Naive thymus-derived CD4-positive, alpha-beta T cell (primary cell): ENCODE measurements around the gene FRG2C. TPM values are rescaled to one million over a fixed set of nuclear protein-coding genes. Genes with fewer than 3 reads are reported as not detected.
"Not testable (repeated sequence)": the region's sequence is repeated elsewhere in the genome, so short reads cannot be mapped to it uniquely, and the experiment has no call there.

Experiments used
- ATAC-seq: fragments of 150-1000 bp; cut with Tn5 transposase; 2 replicates; pipeline ENCODE4 v1.10.0; 2021; ENCODE audit warnings: mild to moderate bottlenecking, moderate library complexity
- CTCF ChIA-PET: fragments of 350-600 bp; sonication (Branson Sonifier 250); formaldehyde crosslinking; loops from one replicate; lab custom pipeline; 2021; ENCODE audit warnings: antibody characterized with exemption; lab: Charles Lee
- POLR2A ChIA-PET: fragments of 350-600 bp; sonication (Branson Sonifier 250); formaldehyde crosslinking; loops from one replicate; lab custom pipeline; 2021; ENCODE audit warnings: antibody characterized with exemption, inconsistent platforms; lab: Charles Lee
- DNase-seq, 9 donors: peaks; one replicate each; pipeline versions ENCODE4 v3.0.0 to v3.0.0-alpha.2; 2020 to 2022; ENCODE audit warnings: mixed read lengths in 1 of 9
- H3K27ac ChIP-seq: one replicate; pipeline ENCODE4 v1.7.0; 2013; ENCODE audit warnings: mild to moderate bottlenecking, low read depth, low read length, moderate library complexity
- H3K27me3 ChIP-seq, 2 donors: one replicate each; pipeline ENCODE4 v1.7.0; 2013; ENCODE audit warnings: low read length in 2 of 2, mild to moderate bottlenecking in 2 of 2, moderate library complexity in 2 of 2; ENCODE audit not compliant: control insufficient read depth in 2 of 2, insufficient read depth in 2 of 2
- H3K36me3 ChIP-seq, 3 experiments: 1 replicate in 2 of 3; 2 replicates in 1 of 3; pipeline ENCODE4 v1.7.0; 2013; ENCODE audit warnings: low read length in 3 of 3, mild to moderate bottlenecking in 3 of 3, moderate library complexity in 1 of 3; ENCODE audit not compliant: insufficient read depth in 3 of 3, control insufficient read depth in 2 of 3
- H3K4me1 ChIP-seq, 2 donors: one replicate each; pipeline ENCODE4 v1.7.0; 2013; ENCODE audit warnings: low read length in 2 of 2, mild to moderate bottlenecking in 2 of 2, moderate library complexity in 1 of 2; ENCODE audit not compliant: control insufficient read depth in 2 of 2, insufficient read depth in 2 of 2
- H3K4me3 ChIP-seq: 2 replicates; pipeline ENCODE4 v1.7.0; 2013; ENCODE audit warnings: mild to moderate bottlenecking, low read length
- H3K9me3 ChIP-seq, 3 experiments: 1 replicate in 2 of 3; 2 replicates in 1 of 3; pipeline ENCODE4 v1.7.0; 2013; ENCODE audit warnings: low read length in 3 of 3; ENCODE audit not compliant: control insufficient read depth in 2 of 3
- H3K27ac Mint-ChIP-seq, 9 donors: one replicate each; pipeline ENCODE4 v1.8.0; 2020 to 2022; ENCODE audit warnings: mixed read lengths in 9 of 9, mild to moderate bottlenecking in 8 of 9, moderate library complexity in 5 of 9, inconsistent platforms in 2 of 9
- H3K27me3 Mint-ChIP-seq, 5 donors: one replicate each; pipeline ENCODE4 v1.8.0; 2021 to 2022; ENCODE audit warnings: mixed read lengths in 5 of 5, mild to moderate bottlenecking in 1 of 5
- H3K36me3 Mint-ChIP-seq, 5 donors: one replicate each; pipeline ENCODE4 v1.8.0; 2020 to 2022; ENCODE audit warnings: mixed read lengths in 5 of 5, mild to moderate bottlenecking in 3 of 5, inconsistent platforms in 1 of 5
- H3K4me1 Mint-ChIP-seq, 7 donors: one replicate each; pipeline ENCODE4 v1.8.0; 2020 to 2022; ENCODE audit warnings: mixed read lengths in 7 of 7, mild to moderate bottlenecking in 3 of 7, inconsistent platforms in 1 of 7
- H3K4me3 Mint-ChIP-seq, 10 donors: one replicate each; pipeline ENCODE4 v1.8.0; 2020 to 2022; ENCODE audit warnings: mild to moderate bottlenecking in 10 of 10, mixed read lengths in 10 of 10, moderate library complexity in 6 of 10, inconsistent platforms in 2 of 10
- H3K9me3 Mint-ChIP-seq, 11 donors: one replicate each; pipeline ENCODE4 v1.8.0; 2020 to 2022; ENCODE audit warnings: mixed read lengths in 11 of 11, mild to moderate bottlenecking in 4 of 11, inconsistent platforms in 1 of 11, moderate library complexity in 1 of 11
- intact Hi-C, 2 donors: fragments of 100-400 bp; cut with micrococcal nuclease; formaldehyde crosslinking; loops; one replicate each; pipeline ENCODE4 v1.15.1; 2023
- polyA plus RNA-seq, 2 donors: library from polyadenylated mRNA; unstranded; fragments of 300-500 nt; fragmentation: Illumina TruSeq; gene quantifications; one replicate each; pipeline ENCODE4 v1.2.3, GENCODE V29; 2021
- total RNA-seq, 6 experiments: library from RNA in 5 of 6; stranded (reverse) in 5 of 6; gene quantifications; 1 replicate in 5 of 6; 2 replicates in 1 of 6; pipeline ENCODE4 v1.2.3 and lab custom pipeline; 2021 to 2026

FRG2C gene
- total and polyA plus RNA-seq, 7 experiments from 2014 or later = not detected

DNA sequence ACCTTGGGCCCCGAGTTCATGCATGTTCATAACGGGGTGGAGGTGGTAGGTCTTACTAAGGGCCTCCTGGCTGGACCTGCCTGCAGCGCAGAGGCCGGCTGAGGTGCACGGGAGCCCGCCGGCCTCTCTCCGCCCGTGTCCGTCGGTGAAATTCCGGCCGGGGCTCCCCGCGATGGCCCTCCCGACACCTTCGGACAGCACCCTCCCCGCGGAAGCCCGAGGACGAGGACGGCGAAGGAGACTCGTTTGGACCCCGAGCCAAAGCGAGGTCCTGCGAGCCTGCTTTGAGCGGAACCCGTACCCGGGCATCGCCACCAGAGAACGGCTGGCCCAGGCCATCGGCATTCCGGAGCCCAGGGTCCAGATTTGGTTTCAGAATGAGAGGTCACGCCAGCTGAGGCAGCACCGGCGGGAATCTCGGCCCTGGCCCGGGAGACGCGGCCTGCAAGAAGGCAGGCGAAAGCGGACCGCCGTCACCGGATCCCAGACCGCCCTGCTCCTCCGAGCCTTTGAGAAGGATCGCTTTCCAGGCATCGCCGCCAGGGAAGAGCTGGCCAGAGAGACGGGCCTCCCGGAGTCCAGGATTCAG lies 4.7 kb downstream of the FRG2C start:
- ATAC-seq (peak; percentile 74), DNase-seq (peak in 8 of 9 donors; percentile 6 to 60 (median 31))
- Mint-ChIP-seq H3K36me3 (peaks cover 4 to 19% (median 18%) of the 10 kb centered on the region in 5 donors), H3K27me3 (peaks cover 47 to 71% (median 52%) of the 10 kb centered on the region in 5 donors), H3K9me3 (peaks cover 14 to 81% (median 37%) of the 10 kb centered on the region in 11 donors), H3K4me1 (peaks cover 0 to 29% (median 9%) of the 10 kb centered on the region in 7 donors)
- H3K4me3 Mint-ChIP-seq, H3K27ac ChIP-seq, POLR2A ChIA-PET, H3K9me3 ChIP-seq, CTCF ChIA-PET, intact Hi-C loops, H3K27ac Mint-ChIP-seq, H3K4me1 ChIP-seq, H3K27me3 ChIP-seq, H3K4me3 ChIP-seq, H3K36me3 ChIP-seq: not testable (repeated sequence)

DNA sequence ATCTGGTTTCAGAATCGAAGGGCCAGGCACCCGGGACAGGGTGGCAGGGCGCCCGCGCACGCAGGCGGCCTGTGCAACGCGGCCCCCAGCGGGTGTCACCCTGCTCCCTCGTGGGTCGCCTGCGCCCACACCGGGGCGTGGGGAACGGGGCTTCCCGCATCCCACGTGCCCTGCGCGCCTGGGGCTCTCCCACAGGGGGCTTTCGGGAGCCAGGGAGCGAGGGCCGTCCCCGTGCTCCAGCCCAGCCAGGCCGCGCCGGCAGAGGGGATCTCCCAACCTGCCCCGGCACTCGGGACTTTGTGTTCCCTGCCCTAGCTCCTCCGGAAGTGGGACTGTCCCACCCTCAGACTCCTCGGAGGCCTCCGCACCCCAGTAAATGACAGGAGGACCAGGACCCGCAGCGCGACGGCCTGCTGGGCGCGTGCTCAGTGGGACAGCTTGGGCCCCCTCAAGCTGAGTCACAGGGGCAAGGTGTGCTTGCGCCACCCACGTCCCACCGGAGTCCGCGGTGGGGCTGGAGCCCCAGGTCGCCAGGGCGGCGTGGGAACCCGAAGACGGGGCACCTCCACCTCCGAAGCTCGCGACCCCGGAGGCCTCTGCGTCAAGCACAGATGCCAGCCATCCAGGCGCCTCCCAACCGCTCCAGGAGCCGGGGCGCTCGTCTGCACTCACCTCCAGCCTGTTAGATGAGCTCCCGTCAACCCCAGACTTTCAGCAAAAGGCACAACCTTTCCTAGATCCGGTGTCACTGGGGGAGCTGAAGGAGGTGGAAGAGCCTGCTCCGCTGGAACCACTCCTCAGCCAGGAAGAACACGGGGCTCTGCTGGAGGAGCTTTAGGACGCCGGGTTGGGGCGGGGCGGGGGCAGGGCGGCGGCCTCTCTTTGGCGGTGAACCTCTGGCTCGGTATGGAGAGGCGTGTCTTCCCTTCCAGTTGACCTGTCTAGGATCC lies 5.5 kb downstream of the FRG2C start:
- H3K27ac Mint-ChIP-seq, intact Hi-C loops, H3K27me3 ChIP-seq, H3K27ac ChIP-seq, H3K4me3 ChIP-seq, H3K4me1 ChIP-seq, H3K36me3 ChIP-seq, CTCF ChIA-PET, POLR2A ChIA-PET: not testable (repeated sequence)
- peaks cover 0 to 11% (median 0%) of the 10 kb centered on the region in 3 experiments for H3K9me3 ChIP-seq
- peak; percentile 59 for ATAC-seq
- Mint-ChIP-seq H3K36me3 (peaks cover 4 to 19% (median 18%) of the 10 kb centered on the region in 5 donors), H3K27me3 (peaks cover 44 to 71% (median 54%) of the 10 kb centered on the region in 5 donors), H3K4me3 (peak overlapping the region in 5 of 10 donors; percentile 14 to 66 (median 49)), H3K4me1 (peaks cover 0 to 29% (median 9%) of the 10 kb centered on the region in 7 donors), H3K9me3 (peaks cover 13 to 81% (median 37%) of the 10 kb centered on the region in 11 donors)
- DNase-seq = peak in 2 of 9 donors; percentile 3 to 17

DNA sequence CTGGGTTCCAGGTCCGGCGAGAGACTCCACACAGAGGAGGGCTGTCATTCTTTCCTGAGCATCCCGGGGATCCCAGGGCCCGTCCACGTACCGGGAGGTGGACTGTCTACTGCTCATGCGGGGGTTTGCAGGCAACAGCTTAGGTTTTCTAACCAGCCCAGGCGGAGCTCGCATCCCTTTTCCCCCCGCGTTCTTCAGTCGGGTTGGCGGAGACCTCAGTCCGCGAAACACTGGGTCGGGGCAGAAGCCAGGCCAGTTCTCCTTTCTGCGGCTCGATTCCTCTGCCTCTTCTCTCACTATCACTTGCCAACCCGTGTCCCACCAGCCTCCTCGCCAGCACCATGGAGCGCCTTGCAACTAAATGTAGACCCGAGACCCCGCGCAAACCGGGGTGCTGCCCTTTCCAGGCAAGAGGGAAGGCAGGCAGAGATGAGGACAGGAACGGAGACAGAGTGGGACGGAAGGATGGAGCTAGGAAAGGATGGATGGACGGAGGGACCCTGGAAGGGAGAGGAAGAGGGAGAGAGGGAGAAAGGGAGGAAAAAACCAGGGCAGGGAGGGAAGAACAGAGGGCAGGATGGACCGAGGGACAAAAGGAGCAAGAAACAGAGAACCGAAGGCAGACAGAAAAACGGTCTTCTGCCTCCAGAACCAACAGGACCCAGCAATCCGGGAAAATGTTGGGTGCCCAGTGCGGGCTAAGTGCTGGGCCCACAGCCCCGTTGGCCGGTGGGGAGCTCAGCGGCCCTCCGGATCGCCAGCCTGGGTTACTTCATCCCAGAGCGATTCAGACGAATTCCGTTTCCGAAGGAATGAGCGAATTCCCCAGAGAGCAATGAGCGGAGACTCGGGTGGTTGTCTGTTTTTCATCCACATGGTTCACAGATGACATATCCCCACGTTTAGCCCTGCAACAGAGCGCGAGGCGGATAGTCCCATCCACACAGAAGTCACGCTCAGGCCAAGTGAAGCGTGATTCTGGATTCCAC lies 6.5 kb downstream of the FRG2C start:
- peaks cover 0 to 29% (median 9%) of the 10 kb centered on the region in 7 donors for H3K4me1 Mint-ChIP-seq
- intact Hi-C loops, POLR2A ChIA-PET, DNase-seq, H3K27ac ChIP-seq, H3K4me3 ChIP-seq, H3K4me1 ChIP-seq, H3K27me3 ChIP-seq, H3K36me3 ChIP-seq, ATAC-seq, CTCF ChIA-PET: not testable (repeated sequence)
- H3K36me3 Mint-ChIP-seq = peaks cover 4 to 19% (median 18%) of the 10 kb centered on the region in 5 donors
- H3K9me3 ChIP-seq = peaks cover 0 to 12% (median 0%) of the 10 kb centered on the region in 3 experiments
- H3K9me3 Mint-ChIP-seq = peaks cover 13 to 84% (median 40%) of the 10 kb centered on the region in 11 donors
- H3K27ac Mint-ChIP-seq = peak overlapping the region in 1 of 9 donors; percentile 10
- H3K27me3 Mint-ChIP-seq = peaks cover 38 to 67% (median 54%) of the 10 kb centered on the region in 5 donors
- peak overlapping the region in 8 of 10 donors; percentile 9 to 66 (median 34) for H3K4me3 Mint-ChIP-seq

DNA sequence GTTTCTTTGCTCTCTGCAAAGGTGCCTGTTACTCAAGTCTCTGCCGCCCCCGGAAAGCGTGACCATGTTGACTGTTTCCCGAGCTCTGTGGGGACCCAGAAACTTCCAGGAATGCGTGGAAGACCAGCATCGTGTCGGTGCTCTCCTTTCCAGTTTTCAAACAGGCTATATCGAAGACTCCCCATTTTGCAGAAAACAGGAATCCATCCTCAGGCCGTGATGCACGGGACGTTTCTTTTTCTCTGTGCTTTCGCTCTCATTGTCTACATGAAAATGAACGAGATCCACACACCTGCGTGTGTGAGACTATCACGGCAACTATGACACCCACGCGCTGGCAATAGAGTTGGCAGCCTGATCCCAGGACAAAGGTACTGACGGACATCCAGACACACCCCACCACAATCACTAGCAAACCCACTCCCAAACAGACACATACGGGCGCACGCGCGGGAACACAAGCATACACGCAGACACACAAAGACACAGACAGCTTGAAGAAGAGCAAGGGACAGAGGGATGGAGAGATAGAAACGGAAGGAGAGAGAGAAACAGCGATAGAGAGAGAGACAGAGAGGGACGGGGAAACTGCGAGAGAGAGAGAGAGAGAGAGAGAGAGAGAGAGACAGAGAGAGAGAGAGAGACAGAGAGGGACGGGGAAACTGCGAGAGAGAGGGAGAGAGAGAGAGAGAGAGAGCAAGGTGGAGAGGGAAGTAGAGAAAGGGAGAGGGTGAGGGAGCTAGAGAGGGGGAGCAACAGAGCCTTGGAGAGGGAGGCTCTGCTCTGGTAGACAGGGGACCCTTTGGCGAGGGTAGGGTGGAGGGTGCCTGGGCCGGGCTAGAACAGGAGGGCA lies 7.4 kb downstream of the FRG2C start:
- POLR2A ChIA-PET, DNase-seq, ATAC-seq, H3K36me3 ChIP-seq, CTCF ChIA-PET, intact Hi-C loops, H3K4me1 ChIP-seq, H3K27me3 ChIP-seq, H3K27ac ChIP-seq, H3K4me3 ChIP-seq: not testable (repeated sequence)
- peaks cover 0 to 29% (median 9%) of the 10 kb centered on the region in 7 donors for H3K4me1 Mint-ChIP-seq
- peak overlapping the region in 7 of 10 donors; percentile 0 to 49 (median 23) for H3K4me3 Mint-ChIP-seq
- peaks cover 37 to 70% (median 54%) of the 10 kb centered on the region in 5 donors for H3K27me3 Mint-ChIP-seq
- H3K36me3 Mint-ChIP-seq = peaks cover 8 to 23% (median 21%) of the 10 kb centered on the region in 5 donors
- H3K27ac Mint-ChIP-seq = peak overlapping the region in 1 of 9 donors; percentile 6
- peaks cover 0 to 12% (median 0%) of the 10 kb centered on the region in 3 experiments for H3K9me3 ChIP-seq
- peaks cover 18 to 86% (median 47%) of the 10 kb centered on the region in 11 donors for H3K9me3 Mint-ChIP-seq

DNA sequence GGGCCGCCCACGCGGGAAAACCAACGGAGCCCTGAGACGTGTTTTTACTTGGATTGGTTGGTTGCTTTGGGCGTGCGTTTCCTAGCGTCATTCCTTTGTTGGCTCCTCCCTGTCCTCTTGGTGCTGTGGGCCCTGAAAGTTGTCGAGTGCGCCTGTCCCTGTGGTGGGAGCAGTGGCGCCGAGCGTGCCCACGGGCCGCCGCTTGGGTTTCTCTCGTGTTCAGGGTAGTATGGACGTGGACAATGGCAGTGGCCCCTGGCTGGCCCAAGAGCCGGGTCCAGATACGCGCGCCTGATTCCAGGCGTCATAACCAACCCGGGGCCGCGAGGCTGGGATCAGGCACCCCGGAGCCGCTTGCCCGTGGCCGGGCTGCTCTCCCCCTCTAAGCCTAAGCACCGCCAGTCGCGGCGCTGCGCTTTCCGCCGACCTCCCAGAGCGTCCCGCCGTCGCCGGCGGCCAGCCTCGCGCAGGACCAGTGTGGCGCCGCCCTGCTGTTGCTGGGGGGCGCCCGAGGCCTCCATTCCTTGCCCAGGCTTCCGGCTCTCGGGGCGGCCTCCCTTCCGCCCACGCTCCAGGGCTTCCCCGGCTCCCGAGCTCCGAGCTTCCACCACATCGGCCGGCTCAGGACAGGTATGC lies 8.1 kb downstream of the FRG2C start:
- ATAC-seq, H3K4me3 ChIP-seq, H3K36me3 ChIP-seq, DNase-seq, CTCF ChIA-PET, H3K27me3 ChIP-seq, POLR2A ChIA-PET, H3K27ac ChIP-seq, H3K4me1 ChIP-seq, H3K27ac Mint-ChIP-seq, intact Hi-C loops: not testable (repeated sequence)
- H3K9me3 ChIP-seq = peaks cover 0 to 12% (median 0%) of the 10 kb centered on the region in 3 experiments
- Mint-ChIP-seq H3K4me1 (peaks cover 0 to 29% (median 9%) of the 10 kb centered on the region in 7 donors), H3K4me3 (peak overlapping the region in 5 of 10 donors; percentile 0 to 49 (median 31)), H3K36me3 (peaks cover 8 to 23% (median 20%) of the 10 kb centered on the region in 5 donors), H3K27me3 (peaks cover 31 to 62% (median 52%) of the 10 kb centered on the region in 5 donors), H3K9me3 (peaks cover 19 to 85% (median 47%) of the 10 kb centered on the region in 11 donors)
